HepG2 (cell line): ENCODE results near the gene HSD3B7. TPM values are rescaled to one million over a fixed set of nuclear protein-coding genes. Genes with fewer than 3 reads are reported as not detected.

Experiments
- AKNA ChIP-seq: sonication (generic); formaldehyde crosslinking; IDR thresholded peaks from 2 replicates; pipeline ENCODE4 v1.4.0; 2020; ENCODE audit warnings: missing genetic modification reagents, borderline replicate concordance
- CAMTA2 ChIP-seq: sonication (generic); formaldehyde crosslinking; IDR thresholded peaks from 2 replicates; pipeline ENCODE4 v1.4.0; 2020; ENCODE audit warnings: mild to moderate bottlenecking, missing genetic modification reagents, borderline replicate concordance
- CCDC6 ChIP-seq: sonication (generic); formaldehyde crosslinking; IDR thresholded peaks from 2 replicates; pipeline ENCODE4 v1.8.1; 2022; ENCODE audit warnings: mild to moderate bottlenecking, missing genetic modification reagents, moderate library complexity
- DR1 ChIP-seq: sonication (generic); formaldehyde crosslinking; IDR thresholded peaks from 2 replicates; pipeline ENCODE4 v1.8.0; 2021; ENCODE audit warnings: mild to moderate bottlenecking, missing genetic modification reagents, inconsistent platforms
- KLF6 ChIP-seq: IDR thresholded peaks from 2 replicates; pipeline ENCODE4 v1.8.0; 2016; ENCODE audit warnings: missing biosample characterization, missing genetic modification reagents
- NFKB2 ChIP-seq: sonication (generic); formaldehyde crosslinking; IDR thresholded peaks from 2 replicates; pipeline ENCODE4 v1.4.0; 2020; ENCODE audit warnings: missing genetic modification reagents, borderline replicate concordance
- PRDM15 ChIP-seq: sonication (generic); formaldehyde crosslinking; IDR thresholded peaks from 2 replicates; pipeline ENCODE4 v1.4.0; 2020; ENCODE audit warnings: missing genetic modification reagents
- REPIN1 ChIP-seq: sonication (generic); formaldehyde crosslinking; IDR thresholded peaks from 2 replicates; pipeline ENCODE4 v1.8.0; 2022; ENCODE audit warnings: missing genetic modification reagents, low read depth, mild to moderate bottlenecking, borderline replicate concordance
- SALL2 ChIP-seq: sonication (generic); formaldehyde crosslinking; IDR thresholded peaks from 2 replicates; pipeline ENCODE4 v1.8.1; 2023; ENCODE audit warnings: mild to moderate bottlenecking, missing genetic modification reagents, inconsistent platforms
- SMAD1 ChIP-seq: sonication (generic); formaldehyde crosslinking; IDR thresholded peaks from 2 replicates; pipeline ENCODE4 v1.4.0; 2020; ENCODE audit warnings: missing genetic modification reagents, low read depth, mild to moderate bottlenecking, borderline replicate concordance
- SP1 ChIP-seq, 2 experiments: fragments of 450-650 bp in 1 of 2; sonication (generic) in 1 of 2; formaldehyde crosslinking in 1 of 2; IDR thresholded peaks; 2 replicates each; pipeline versions ENCODE4 v1.4.0 to v1.6.1; 2016 to 2020; ENCODE audit warnings: missing genetic modification reagents in 1 of 2
- TAF15 ChIP-seq: fragments of 200-400 bp; formaldehyde crosslinking; IDR thresholded peaks from one replicate; pipeline ENCODE4 v1.6.1; 2018; ENCODE audit warnings: mild to moderate bottlenecking, low read depth, low read length; ENCODE audit not compliant: poor library complexity, severe bottlenecking
- TIGD3 ChIP-seq: sonication (generic); formaldehyde crosslinking; IDR thresholded peaks from 2 replicates; pipeline ENCODE4 v1.5.1; 2020; ENCODE audit warnings: mild to moderate bottlenecking, missing genetic modification reagents, borderline replicate concordance
- ZBTB1 ChIP-seq: sonication (generic); formaldehyde crosslinking; IDR thresholded peaks from 2 replicates; pipeline ENCODE4 v1.4.0; 2020; ENCODE audit warnings: missing genetic modification reagents, borderline replicate concordance
- ZFX ChIP-seq: sonication (generic); formaldehyde crosslinking; IDR thresholded peaks from 2 replicates; pipeline ENCODE4 v1.4.0; 2020; ENCODE audit warnings: mild to moderate bottlenecking, low read depth, missing genetic modification reagents, moderate library complexity
- ZNF225 ChIP-seq: sonication (generic); formaldehyde crosslinking; IDR thresholded peaks from 2 replicates; pipeline ENCODE4 v1.4.0; 2020; ENCODE audit warnings: mild to moderate bottlenecking, missing genetic modification reagents
- ZNF367 ChIP-seq: sonication (generic); formaldehyde crosslinking; IDR thresholded peaks from 2 replicates; pipeline ENCODE4 v1.4.0; 2020; ENCODE audit warnings: missing genetic modification reagents, borderline replicate concordance
- ZNF431 ChIP-seq: sonication (generic); formaldehyde crosslinking; IDR thresholded peaks from 2 replicates; pipeline ENCODE4 v1.9.0; 2022; ENCODE audit warnings: missing genetic modification reagents, low read depth, mild to moderate bottlenecking, borderline replicate concordance
- ZNF570 ChIP-seq: sonication (generic); formaldehyde crosslinking; IDR thresholded peaks from 2 replicates; pipeline ENCODE4 v1.4.0; 2020; ENCODE audit warnings: mild to moderate bottlenecking, missing genetic modification reagents, borderline replicate concordance
- ZNF75D ChIP-seq: sonication (generic); formaldehyde crosslinking; IDR thresholded peaks from 2 replicates; pipeline ENCODE4 v1.8.1; 2023; ENCODE audit warnings: missing genetic modification reagents, mild to moderate bottlenecking, borderline replicate concordance
- polyA plus RNA-seq, 8 experiments: library from polyadenylated mRNA; depleted of rRNA in 3 of 8; stranded (reverse) in 7 of 8; unstranded in 1 of 8; fragments of >200 nt; fragmentation: Illumina TruSeq in 4 of 8; extraction: Trizol in 4 of 8; gene quantifications; 2 replicates each; pipeline versions ENCODE4 v1.2.1 to v1.2.3, GENCODE V29; 2011 to 2016; ENCODE audit warnings: low read depth in 4 of 8, missing spikeins in 1 of 8, mixed read lengths in 1 of 8; ENCODE audit not compliant: insufficient read depth in 1 of 8
- total RNA-seq, 5 experiments: library from RNA; depleted of rRNA; stranded (reverse); fragments of >200 nt; fragmentation: Illumina TruSeq; extraction: Trizol; gene quantifications; 2 replicates each; pipeline ENCODE4 v1.2.3, GENCODE V29; 2016; ENCODE audit warnings: low read depth in 1 of 5

The HSD3B7 gene
- total and polyA plus RNA-seq, 2 of the 13 experiments (the other 11 are each of a cell fraction or from before 2014, with no cell fraction given) = 32.9 to 69.7 TPM

GRCh38 chr16:30953111-30953510 lies 31.9 kb upstream of the HSD3B7 start (continued):
- TF ChIP-seq TIGD3 (CRISPR knock-in tag) (no peak), ZFX (CRISPR knock-in tag) (no peak), REPIN1 (CRISPR knock-in tag) (no peak), ZNF570 (no peak), AKNA (CRISPR knock-in tag) (no peak), CCDC6 (no peak), ZNF225 (no peak), TAF15 (no peak), DR1 (CRISPR knock-in tag) (no peak), SALL2 (no peak), NFKB2 (no peak), SMAD1 (CRISPR knock-in tag) (0 out of 2 replicates have a peak, but pooled peaks have one; percentile 5), ZNF367 (CRISPR knock-in tag) (no peak), PRDM15 (no peak), ZNF431 (CRISPR knock-in tag) (no peak), ZNF75D (CRISPR knock-in tag) (no peak), SP1 (IDR thresholded peaks at IDR 0.05) (no peak), SP1 (CRISPR knock-in tag; IDR thresholded peaks at IDR 0.05) (0 out of 2 replicates have a peak, but pooled peaks have one; percentile 8), KLF6 (no peak), CAMTA2 (CRISPR knock-in tag) (0 out of 2 replicates have a peak, but pooled peaks have one; percentile 11), ZBTB1 (no peak)
